RWPE2 (cell line): ENCODE measurements around the gene CALML5.

ENCODE experiments used
- ATAC-seq: fragments of 200-7000 bp; cut with Tn5 transposase; 3 replicates; pipeline ENCODE4 v1.9.1; 2021; ENCODE audit warnings: low read depth
- DNase-seq: peaks from one replicate; pipeline ENCODE4 v3.0.0-alpha.2; 2020; ENCODE audit warnings: low spot score
- H3K27ac ChIP-seq: fragments of 450-650 bp; 2 replicates; pipeline ENCODE4 v1.5.1; 2017; ENCODE audit warnings: mild to moderate bottlenecking; ENCODE audit not compliant: poor library complexity, severe bottlenecking
- H3K27me3 ChIP-seq: fragments of 250-450 bp; sonication (Bioruptor Pico); 2 replicates; pipeline ENCODE4 v1.5.1; 2021; ENCODE audit warnings: mild to moderate bottlenecking, moderate library complexity; ENCODE audit not compliant: insufficient read depth, poor library complexity, severe bottlenecking
- H3K36me3 ChIP-seq: fragments of 250-450 bp; sonication (Bioruptor Pico); 2 replicates; pipeline ENCODE4 v1.5.1; 2020; ENCODE audit warnings: low read depth, mild to moderate bottlenecking, moderate library complexity
- H3K4me1 ChIP-seq: fragments of 250-450 bp; sonication (Bioruptor Pico); 2 replicates; pipeline ENCODE4 v1.5.1; 2021; ENCODE audit warnings: mild to moderate bottlenecking, moderate library complexity; ENCODE audit not compliant: insufficient read depth, poor library complexity, severe bottlenecking
- H3K4me3 ChIP-seq: fragments of 250-450 bp; sonication (Bioruptor Pico); 2 replicates; pipeline ENCODE4 v1.5.1; 2021; ENCODE audit warnings: mild to moderate bottlenecking, moderate library complexity; ENCODE audit not compliant: severe bottlenecking
- H3K9me3 ChIP-seq: fragments of 250-450 bp; sonication (Bioruptor Pico); 2 replicates; pipeline ENCODE4 v1.5.1; 2021; ENCODE audit warnings: mild to moderate bottlenecking, moderate library complexity; ENCODE audit not compliant: severe bottlenecking
- TF ChIP-seq, protein P1 (sequence below): fragments of 450-650 bp; IDR thresholded peaks from one replicate; pipeline ENCODE4 v1.5.1; 2017; ENCODE audit warnings: mild to moderate bottlenecking, moderate library complexity; ENCODE audit not compliant: poor library complexity, severe bottlenecking

CALML5 gene

DNA sequence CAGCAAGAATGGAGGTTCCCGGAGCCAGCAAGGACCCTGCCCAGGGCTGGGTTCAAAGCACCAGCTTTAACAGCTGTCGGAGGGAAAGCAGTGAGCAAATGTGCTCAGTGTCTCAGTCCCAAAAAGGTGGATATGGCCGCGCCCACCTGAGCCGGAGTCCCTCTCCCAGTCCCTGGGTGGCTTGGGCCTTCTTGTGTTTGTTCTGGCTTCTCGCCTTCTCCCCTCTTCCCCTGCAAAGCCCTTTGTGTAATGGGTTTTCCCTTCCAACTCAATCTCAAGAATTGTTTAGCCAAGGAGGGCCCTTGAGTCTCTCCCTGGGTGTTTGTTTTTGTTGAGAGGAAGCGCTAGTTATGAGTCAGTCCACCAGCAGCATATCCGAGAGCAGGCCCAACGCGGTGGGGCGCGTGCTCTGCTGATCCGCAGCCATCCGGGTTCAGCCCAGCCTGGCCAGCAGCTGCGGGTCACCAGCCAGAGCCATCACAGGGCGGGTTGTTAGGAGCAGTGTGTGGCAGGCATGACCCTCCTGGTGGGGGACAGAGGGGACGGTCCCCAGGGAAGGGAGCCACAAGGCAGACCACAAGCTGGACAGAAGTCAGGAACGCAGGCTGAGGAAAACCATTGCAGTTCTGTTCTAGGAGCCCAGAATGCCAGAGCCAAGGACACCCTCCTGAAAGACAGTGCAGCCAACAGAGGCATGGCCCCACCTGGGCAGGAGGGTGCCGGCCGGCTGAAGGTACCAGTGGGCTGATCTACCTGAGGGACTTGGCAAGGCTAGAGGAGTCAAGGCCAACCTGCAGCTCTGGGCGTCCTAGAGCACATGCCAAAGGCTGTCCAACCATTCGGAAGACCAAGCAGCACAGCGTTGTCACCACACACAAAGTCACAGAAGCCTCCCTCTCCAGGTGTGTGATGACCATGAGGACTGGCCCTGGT lies 46.7 kb upstream of the CALML5 start:
- Histone ChIP-seq H3K4me3 (no peak overlapping the region), H3K27ac (peak overlapping the region; percentile 99), H3K4me1 (peaks cover 53% of the 10 kb centered on the region), H3K36me3 (no peaks in the 10 kb centered on the region), H3K9me3 (peaks cover 6% of the 10 kb centered on the region), H3K27me3 (no peaks in the 10 kb centered on the region)
- ATAC-seq (peak; percentile 44), DNase-seq (no peak)
- TF ChIP-seq, protein P1, sequence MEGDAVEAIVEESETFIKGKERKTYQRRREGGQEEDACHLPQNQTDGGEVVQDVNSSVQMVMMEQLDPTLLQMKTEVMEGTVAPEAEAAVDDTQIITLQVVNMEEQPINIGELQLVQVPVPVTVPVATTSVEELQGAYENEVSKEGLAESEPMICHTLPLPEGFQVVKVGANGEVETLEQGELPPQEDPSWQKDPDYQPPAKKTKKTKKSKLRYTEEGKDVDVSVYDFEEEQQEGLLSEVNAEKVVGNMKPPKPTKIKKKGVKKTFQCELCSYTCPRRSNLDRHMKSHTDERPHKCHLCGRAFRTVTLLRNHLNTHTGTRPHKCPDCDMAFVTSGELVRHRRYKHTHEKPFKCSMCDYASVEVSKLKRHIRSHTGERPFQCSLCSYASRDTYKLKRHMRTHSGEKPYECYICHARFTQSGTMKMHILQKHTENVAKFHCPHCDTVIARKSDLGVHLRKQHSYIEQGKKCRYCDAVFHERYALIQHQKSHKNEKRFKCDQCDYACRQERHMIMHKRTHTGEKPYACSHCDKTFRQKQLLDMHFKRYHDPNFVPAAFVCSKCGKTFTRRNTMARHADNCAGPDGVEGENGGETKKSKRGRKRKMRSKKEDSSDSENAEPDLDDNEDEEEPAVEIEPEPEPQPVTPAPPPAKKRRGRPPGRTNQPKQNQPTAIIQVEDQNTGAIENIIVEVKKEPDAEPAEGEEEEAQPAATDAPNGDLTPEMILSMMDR = no peak

DNA sequence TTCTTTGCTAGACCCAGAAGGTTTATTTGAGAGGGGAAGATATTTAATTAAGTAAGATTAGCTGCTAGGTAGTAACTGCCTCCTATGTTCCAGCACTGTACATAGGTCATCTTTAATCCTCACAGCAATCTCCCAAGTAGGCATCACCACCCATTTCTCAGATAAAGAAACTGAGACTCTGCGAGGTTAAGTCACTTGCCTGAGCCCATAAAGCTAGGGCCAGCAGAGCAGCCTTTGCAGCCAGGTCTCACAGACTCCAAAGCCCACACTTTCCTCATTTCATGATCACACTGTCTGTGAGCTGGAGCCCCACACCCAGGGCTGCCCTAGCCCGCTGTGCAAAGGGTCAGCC lies 46.0 kb upstream of the CALML5 start:
- Histone ChIP-seq H3K9me3 (peaks cover 6% of the 10 kb centered on the region), H3K27ac (peak overlapping the region; percentile 99), H3K4me1 (peaks cover 46% of the 10 kb centered on the region), H3K4me3 (no peak overlapping the region), H3K27me3 (no peaks in the 10 kb centered on the region), H3K36me3 (no peaks in the 10 kb centered on the region)
- DNase-seq (no peak), ATAC-seq (no peak)
- TF ChIP-seq, protein P1 = no peak

DNA sequence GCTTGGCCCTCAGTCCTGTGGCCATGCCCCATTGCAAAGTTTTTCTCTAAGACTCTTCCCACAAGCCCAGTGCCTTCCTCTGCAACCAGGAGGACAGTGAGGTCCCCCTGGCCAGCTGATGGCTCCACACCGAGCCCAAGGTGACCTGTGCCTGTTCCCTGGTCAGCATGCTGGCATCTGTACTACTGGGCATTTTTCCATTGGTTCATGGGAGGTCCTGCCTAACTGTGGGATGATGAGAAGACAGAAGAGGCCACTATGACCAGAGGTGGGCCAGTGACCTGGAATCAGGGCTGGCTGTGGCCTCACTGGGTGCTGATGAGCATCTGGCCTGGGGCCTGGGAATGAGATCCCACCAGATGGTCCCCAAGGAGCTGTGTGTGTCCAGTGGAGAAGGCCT lies 45.6 kb upstream of the CALML5 start:
- peaks cover 6% of the 10 kb centered on the region for H3K9me3 ChIP-seq
- H3K36me3 ChIP-seq = no peaks in the 10 kb centered on the region
- DNase-seq (no peak), ATAC-seq (no peak)
- TF ChIP-seq, protein P1 = no peak
- no peaks in the 10 kb centered on the region for H3K27me3 ChIP-seq
- peak overlapping the region; percentile 99 for H3K27ac ChIP-seq
- peaks cover 46% of the 10 kb centered on the region for H3K4me1 ChIP-seq
- H3K4me3 ChIP-seq = no peak overlapping the region

DNA sequence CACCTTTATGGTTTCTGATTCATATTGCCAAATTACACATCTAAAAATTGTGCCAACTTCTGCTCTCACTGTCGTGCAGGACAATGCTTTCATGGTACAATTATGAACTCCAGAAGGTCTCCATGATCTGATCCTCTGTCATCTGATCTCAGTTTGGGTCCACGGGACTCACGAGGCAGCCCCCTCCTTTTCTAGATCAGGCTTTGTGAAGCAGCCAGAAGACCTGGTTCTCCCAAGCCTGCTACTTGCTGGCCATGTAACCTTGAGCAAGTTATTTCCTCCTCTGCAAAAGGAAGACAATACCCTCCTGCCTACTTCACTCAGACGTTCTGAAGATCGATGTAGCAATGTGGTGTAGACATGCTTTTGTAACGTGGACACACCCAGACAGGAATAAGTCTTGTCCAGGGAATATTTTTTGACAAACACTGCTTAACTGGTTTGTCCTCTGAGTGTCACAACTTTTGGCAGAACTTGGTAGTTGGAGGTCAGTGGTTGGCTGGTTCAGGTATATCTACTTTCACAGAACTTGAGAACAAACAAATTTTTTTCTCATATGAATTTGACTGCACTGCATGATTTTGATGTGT lies 44.9 kb upstream of the CALML5 start:
- Histone ChIP-seq H3K4me1 (peaks cover 44% of the 10 kb centered on the region), H3K36me3 (no peaks in the 10 kb centered on the region), H3K4me3 (no peak overlapping the region)

More for the DNA sequence above, 44.9 kb upstream of the CALML5 start:
- Histone ChIP-seq H3K9me3 (peaks cover 6% of the 10 kb centered on the region), H3K27me3 (no peaks in the 10 kb centered on the region), H3K27ac (peak overlapping the region; percentile 99)
- TF ChIP-seq, protein P1 = no peak
- no peak for ATAC-seq
- DNase-seq = no peak
